GM18873 (cell line): Measurements from ENCODE around the gene ADD1.

Source experiments
- ATAC-seq: cut with Tn5 transposase; IDR thresholded peaks from one replicate; pipeline ENCODE4 v1.9.1; 2021; ENCODE audit warnings: mild to moderate bottlenecking, moderate library complexity, moderate number of reproducible peaks; ENCODE audit not compliant: unreplicated experiment, low FRiP score

The ADD1 gene

GRCh38 chr4:2833671-2834000 is 10.0 kb upstream of the ADD1 start:
- no peak for ATAC-seq

- no peak for ATAC-seq
Observed at GRCh38 chr4:2834001-2834921, 9.4 kb upstream of the ADD1 start.

- no peak for ATAC-seq
Observed at GRCh38 chr4:2835978-2836377, 7.7 kb upstream of the ADD1 start.

- no peak for ATAC-seq
Observed at GRCh38 chr4:2836391-2836859, 7.2 kb upstream of the ADD1 start.

- no peak for ATAC-seq
Observed at GRCh38 chr4:2837110-2837903, 6.3 kb upstream of the ADD1 start.

- ATAC-seq, result no peak
Observed at GRCh38 chr4:2837904-2838496, 5.6 kb upstream of the ADD1 start.

GRCh38 chr4:2839060-2839459 is 4.6 kb upstream of the ADD1 start:
- ATAC-seq, result no peak

GRCh38 chr4:2842687-2843262 is 869 bp upstream of the ADD1 start:
- ATAC-seq, result no peak

GRCh38 chr4:2843941-2844584 is 419 bp downstream of the ADD1 start:
- no peak for ATAC-seq

- ATAC-seq, result no peak
Observed at GRCh38 chr4:2846172-2846571, 2.5 kb downstream of the ADD1 start.

- ATAC-seq, result no peak
Observed at GRCh38 chr4:2847302-2847871, 3.7 kb downstream of the ADD1 start.

- ATAC-seq, result no peak
Observed at GRCh38 chr4:2848449-2848848, 4.8 kb downstream of the ADD1 start.

GRCh38 chr4:2849267-2850152 is 5.9 kb downstream of the ADD1 start:
- no peak for ATAC-seq

- ATAC-seq, result no peak
Observed at GRCh38 chr4:2850966-2851798, 7.5 kb downstream of the ADD1 start.

- no peak for ATAC-seq
Observed at GRCh38 chr4:2852481-2852921, 8.9 kb downstream of the ADD1 start.

GRCh38 chr4:2855584-2855983 is 11.9 kb downstream of the ADD1 start:
- ATAC-seq, result no peak

- no peak for ATAC-seq
Observed at GRCh38 chr4:2856266-2856665, 12.6 kb downstream of the ADD1 start.

- no peak for ATAC-seq
Observed at GRCh38 chr4:2857349-2857927, 13.8 kb downstream of the ADD1 start.
